ENCODE results near the gene KRT17.

GRCh38 chr17:41633556-41634199, 9.3 kb upstream of the KRT17 start:
- no peak for TF ChIP-seq CTCF (IDR thresholded peaks at IDR 0.05)
- TF ChIP-seq POLR2A (IDR thresholded peaks at IDR 0.05), result no peak

Data from lower leg skin (tissue), 3 donors.